ENCODE data around the gene RRAGD. TPM values are rescaled to one million over a fixed set of nuclear protein-coding genes. Genes with fewer than 3 reads are reported as not detected.

Gene RRAGD
- total RNA-seq = 160 TPM
- long read RNA-seq, full-length matches to known transcripts = 189 of 244 reads
- long read RNA-seq, partial matches to known transcripts = 9 of 244 reads
- long read RNA-seq, other reads (novel, unspliced or antisense) = 46 of 244 reads

- DNase-seq = peak; percentile 88
- intact Hi-C loops (cut with micrococcal nuclease) = no loop called here
- peak; percentile 89 for ATAC-seq
Observed at GRCh38 chr6:89412071-89413005, at the start of gene RRAGD. Gene RRAGD, minus strand, starts transcription at chr6:89412273. Its CDS starts 280 bp downstream, at chr6:89411993.

GRCh38 chr6:89460713-89461112 is 48.6 kb upstream of the RRAGD start:
- no peak for ATAC-seq
- intact Hi-C loops (cut with micrococcal nuclease) = no loop called here
- DNase-seq = no peak

GRCh38 chr6:89459501-89459900 is 47.4 kb upstream of the RRAGD start:
- DNase-seq (no peak), ATAC-seq (no peak)
- intact Hi-C loops (cut with micrococcal nuclease) = no loop called here

- intact Hi-C loops (cut with micrococcal nuclease) = no loop called here
- DNase-seq = no peak
- no peak for ATAC-seq
Observed at GRCh38 chr6:89458704-89459103, 46.6 kb upstream of the RRAGD start.

GRCh38 chr6:89454300-89454699 is 42.2 kb upstream of the RRAGD start:
- ATAC-seq = no peak
- no peak for DNase-seq
- intact Hi-C loops (cut with micrococcal nuclease) = no loop called here

- no peak for ATAC-seq
- intact Hi-C loops (cut with micrococcal nuclease) = no loop called here
Observed at GRCh38 chr6:89452281-89452680, 40.2 kb upstream of the RRAGD start.

GRCh38 chr6:89449193-89449592 is 37.1 kb upstream of the RRAGD start:
- intact Hi-C loops (cut with micrococcal nuclease) = no loop called here
- no peak for ATAC-seq
- DNase-seq = no peak

More at GRCh38 chr6:89452281-89452680, 40.2 kb upstream of the RRAGD start:
- no peak for DNase-seq

- ATAC-seq (no peak), DNase-seq (no peak)
Observed at GRCh38 chr6:89443658-89444057, 31.6 kb upstream of the RRAGD start.

GRCh38 chr6:89440200-89440599 is 28.1 kb upstream of the RRAGD start:
- no peak for ATAC-seq
- intact Hi-C loops (cut with micrococcal nuclease) = no loop called here

More at GRCh38 chr6:89443658-89444057, 31.6 kb upstream of the RRAGD start:
- intact Hi-C loops (cut with micrococcal nuclease) = no loop called here

GRCh38 chr6:89439014-89439413 is 26.9 kb upstream of the RRAGD start:
- ATAC-seq (no peak), DNase-seq (no peak)
- intact Hi-C loops (cut with micrococcal nuclease) = no loop called here

More at GRCh38 chr6:89440200-89440599, 28.1 kb upstream of the RRAGD start:
- no peak for DNase-seq

- ATAC-seq (no peak), DNase-seq (no peak)
- intact Hi-C loops (cut with micrococcal nuclease) = no loop called here
Observed at GRCh38 chr6:89438248-89438647, 26.2 kb upstream of the RRAGD start.

GRCh38 chr6:89436226-89436625 is 24.2 kb upstream of the RRAGD start:
- ATAC-seq = no peak
- no peak for DNase-seq
- intact Hi-C loops (cut with micrococcal nuclease) = no loop called here

GRCh38 chr6:89434954-89435353 is 22.9 kb upstream of the RRAGD start:
- no peak for DNase-seq
- ATAC-seq = no peak
- intact Hi-C loops (cut with micrococcal nuclease) = loop anchor here (5.0 kb wide), 1 partner anchor 177 kb away; no protein-coding TSS in a partner anchor

GRCh38 chr6:89434150-89434499 is 22.1 kb upstream of the RRAGD start:
- ATAC-seq (no peak), DNase-seq (no peak)
- intact Hi-C loops (cut with micrococcal nuclease) = loop anchor here (5.0 kb wide), 1 partner anchor 178 kb away; no protein-coding TSS in a partner anchor

GRCh38 chr6:89433252-89434149 is 21.4 kb upstream of the RRAGD start:
- ATAC-seq (peak; percentile 34), DNase-seq (peak; percentile 51)
- intact Hi-C loops (cut with micrococcal nuclease) = loop anchor here (5.0 kb wide), 1 partner anchor 179 kb away; no protein-coding TSS in a partner anchor

GRCh38 chr6:89432875-89433251 is 20.8 kb upstream of the RRAGD start, which contains the start of gene ANKRD6:
Gene ANKRD6, plus strand, starts transcription at chr6:89433152. Its CDS starts 133,825 bp downstream, at chr6:89566977.
- intact Hi-C loops (cut with micrococcal nuclease) = loop anchor here (5.0 kb wide), 1 partner anchor 179 kb away; no protein-coding TSS in a partner anchor
- ATAC-seq = peak; percentile 98
- DNase-seq = peak; percentile 93

GRCh38 chr6:89430201-89430962 is 18.3 kb upstream of the RRAGD start:
- intact Hi-C loops (cut with micrococcal nuclease) = loop anchor here (5.0 kb wide), 1 partner anchor 182 kb away; no protein-coding TSS in a partner anchor
- no peak for ATAC-seq
- DNase-seq = no peak

GRCh38 chr6:89416796-89417195 is 4.7 kb upstream of the RRAGD start:
- intact Hi-C loops (cut with micrococcal nuclease) = no loop called here
- no peak for DNase-seq
- ATAC-seq = no peak

GRCh38 chr6:89415185-89415584 is 3.1 kb upstream of the RRAGD start:
- DNase-seq (no peak), ATAC-seq (no peak)
- intact Hi-C loops (cut with micrococcal nuclease) = no loop called here
